Measurements from ENCODE around the gene SPACA7. TPM values are rescaled to one million over a fixed set of nuclear protein-coding genes. Genes with fewer than 3 reads are reported as not detected.
"Not testable (repeated sequence)": the region's sequence is repeated elsewhere in the genome, so short reads cannot be mapped to it uniquely, and the experiment has no call there.

SPACA7 gene
- total RNA-seq, 2 experiments from 2014 or later, result not detected

DNA sequence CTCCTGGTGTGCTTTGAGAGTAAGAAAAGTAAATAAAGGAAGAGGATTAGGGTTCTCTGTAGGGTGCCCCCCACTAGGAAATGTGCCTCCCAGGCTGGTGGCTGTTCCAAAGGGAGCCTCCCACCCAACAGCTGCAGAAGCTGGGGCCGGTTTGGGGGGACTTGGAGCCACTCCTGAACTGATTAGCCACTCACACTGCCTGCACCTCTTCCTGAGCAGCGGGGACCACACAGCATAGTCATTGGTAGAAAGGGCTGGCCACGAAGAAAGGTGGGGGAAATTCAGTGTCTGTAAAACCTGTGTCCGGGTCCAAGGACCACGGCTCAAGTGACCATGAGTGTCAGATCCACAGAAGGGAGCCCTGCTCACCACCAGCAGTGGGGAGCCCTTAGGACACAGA is 55.6 kb downstream of the SPACA7 start:
- intact Hi-C loops (cut with DNase I, micrococcal nuclease), result no loop called here
- no peaks in the 10 kb centered on the region for H3K36me3 ChIP-seq (ENCODE audit: insufficient read depth, low read length)
- peaks cover 2 to 40% of the 10 kb centered on the region in 2 experiments for H3K9me3 ChIP-seq (ENCODE audit: control insufficient read depth in 1 of 2, insufficient read depth in 1 of 2, low read length in 2 of 2)
- no peaks in the 10 kb centered on the region for H3K27me3 ChIP-seq (ENCODE audit: control insufficient read depth in 1 of 2, insufficient read depth in 2 of 2, low read length in 2 of 2)
- H3K9me3 Mint-ChIP-seq, result peaks cover 8% of the 10 kb centered on the region
- H3K4me3 Mint-ChIP-seq, result no peak overlapping the region
- ChIA-PET CTCF (no interaction called here), POLR2A (no interaction called here)
- peaks cover 10% of the 10 kb centered on the region for H3K27me3 Mint-ChIP-seq
- no peak overlapping the region for H3K27ac ChIP-seq (ENCODE audit: low read depth in 1 of 2, low read length in 2 of 2)
- ATAC-seq (ENCODE audit: poor library complexity) (no peak), DNase-seq (no peak)
- H3K4me3 ChIP-seq (ENCODE audit: low read length), result no peak overlapping the region
- no peaks in the 10 kb centered on the region for H3K36me3 Mint-ChIP-seq (ENCODE audit: low read depth)
- H3K27ac Mint-ChIP-seq, result no peak overlapping the region
- H3K4me1 ChIP-seq (ENCODE audit: insufficient read depth, low read length), result no peaks in the 10 kb centered on the region
- TF ChIP-seq, protein P1, sequence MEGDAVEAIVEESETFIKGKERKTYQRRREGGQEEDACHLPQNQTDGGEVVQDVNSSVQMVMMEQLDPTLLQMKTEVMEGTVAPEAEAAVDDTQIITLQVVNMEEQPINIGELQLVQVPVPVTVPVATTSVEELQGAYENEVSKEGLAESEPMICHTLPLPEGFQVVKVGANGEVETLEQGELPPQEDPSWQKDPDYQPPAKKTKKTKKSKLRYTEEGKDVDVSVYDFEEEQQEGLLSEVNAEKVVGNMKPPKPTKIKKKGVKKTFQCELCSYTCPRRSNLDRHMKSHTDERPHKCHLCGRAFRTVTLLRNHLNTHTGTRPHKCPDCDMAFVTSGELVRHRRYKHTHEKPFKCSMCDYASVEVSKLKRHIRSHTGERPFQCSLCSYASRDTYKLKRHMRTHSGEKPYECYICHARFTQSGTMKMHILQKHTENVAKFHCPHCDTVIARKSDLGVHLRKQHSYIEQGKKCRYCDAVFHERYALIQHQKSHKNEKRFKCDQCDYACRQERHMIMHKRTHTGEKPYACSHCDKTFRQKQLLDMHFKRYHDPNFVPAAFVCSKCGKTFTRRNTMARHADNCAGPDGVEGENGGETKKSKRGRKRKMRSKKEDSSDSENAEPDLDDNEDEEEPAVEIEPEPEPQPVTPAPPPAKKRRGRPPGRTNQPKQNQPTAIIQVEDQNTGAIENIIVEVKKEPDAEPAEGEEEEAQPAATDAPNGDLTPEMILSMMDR (IDR thresholded peaks at IDR 0.05), result no peak
- no peaks in the 10 kb centered on the region for H3K4me1 Mint-ChIP-seq (ENCODE audit: low read depth)

DNA sequence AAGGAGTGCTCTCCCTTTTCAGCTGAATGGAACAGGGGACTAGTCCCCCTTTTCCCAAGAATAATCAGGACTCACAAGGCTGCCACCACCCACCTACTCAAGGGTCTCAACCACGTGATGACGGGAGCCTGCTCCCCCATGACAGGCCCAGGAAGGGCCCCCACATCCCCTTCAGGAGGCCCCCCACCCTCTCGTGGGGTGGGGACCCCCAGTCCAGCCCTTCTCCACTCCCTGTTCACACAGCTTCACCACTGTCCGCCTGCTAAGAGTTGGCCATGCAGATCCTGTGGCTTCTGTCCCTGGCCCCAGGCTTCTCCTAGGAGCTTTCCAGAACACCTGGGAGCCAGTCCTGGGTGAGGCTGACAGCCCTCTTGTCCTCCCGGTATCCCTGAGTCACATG is 56.6 kb downstream of the SPACA7 start:
- H3K36me3 ChIP-seq (ENCODE audit: insufficient read depth, low read length); H3K4me3 ChIP-seq (ENCODE audit: low read length); H3K4me1 ChIP-seq (ENCODE audit: insufficient read depth, low read length); H3K27me3 Mint-ChIP-seq; H3K27ac Mint-ChIP-seq; DNase-seq; intact Hi-C loops (cut with DNase I, micrococcal nuclease); H3K27me3 ChIP-seq (ENCODE audit: control insufficient read depth in 1 of 2, insufficient read depth in 2 of 2, low read length in 2 of 2); POLR2A ChIA-PET; CTCF ChIA-PET; H3K4me3 Mint-ChIP-seq; H3K27ac ChIP-seq (ENCODE audit: low read depth in 1 of 2, low read length in 2 of 2); H3K4me1 Mint-ChIP-seq (ENCODE audit: low read depth); H3K36me3 Mint-ChIP-seq (ENCODE audit: low read depth); ATAC-seq (ENCODE audit: poor library complexity); H3K9me3 Mint-ChIP-seq: not testable (repeated sequence)
- peaks cover 4 to 40% of the 10 kb centered on the region in 2 experiments for H3K9me3 ChIP-seq (ENCODE audit: control insufficient read depth in 1 of 2, insufficient read depth in 1 of 2, low read length in 2 of 2)

DNA sequence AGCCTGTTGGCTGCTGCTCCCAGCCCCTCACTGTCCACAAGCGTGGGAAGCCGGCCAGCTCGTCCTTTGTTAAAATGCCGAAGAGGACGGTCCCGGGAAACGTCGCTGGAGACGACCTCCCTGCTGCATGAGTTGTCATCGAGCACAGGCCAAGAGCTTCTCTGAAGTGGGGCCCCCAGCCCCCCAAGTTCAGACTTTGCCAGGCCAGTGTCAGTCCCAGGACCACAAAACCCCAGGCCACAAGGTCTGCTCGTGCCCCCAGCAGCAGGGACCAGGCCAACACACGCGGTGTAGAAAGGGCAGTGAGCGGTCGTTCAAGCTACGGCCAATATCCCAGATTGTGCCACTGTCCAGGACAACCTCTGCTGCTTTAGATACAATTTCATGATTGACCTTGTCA is 57.4 kb downstream of the SPACA7 start:
- H3K27ac Mint-ChIP-seq; H3K4me3 Mint-ChIP-seq; ATAC-seq (ENCODE audit: poor library complexity); intact Hi-C loops (cut with DNase I, micrococcal nuclease); H3K4me1 Mint-ChIP-seq (ENCODE audit: low read depth); H3K36me3 Mint-ChIP-seq (ENCODE audit: low read depth); H3K27ac ChIP-seq (ENCODE audit: low read depth in 1 of 2, low read length in 2 of 2); H3K4me3 ChIP-seq (ENCODE audit: low read length); H3K27me3 Mint-ChIP-seq; DNase-seq; CTCF ChIA-PET; H3K27me3 ChIP-seq (ENCODE audit: control insufficient read depth in 1 of 2, insufficient read depth in 2 of 2, low read length in 2 of 2); POLR2A ChIA-PET; H3K36me3 ChIP-seq (ENCODE audit: insufficient read depth, low read length); H3K9me3 Mint-ChIP-seq; H3K4me1 ChIP-seq (ENCODE audit: insufficient read depth, low read length): not testable (repeated sequence)
- peaks cover 10 to 35% of the 10 kb centered on the region in 2 experiments for H3K9me3 ChIP-seq (ENCODE audit: control insufficient read depth in 1 of 2, insufficient read depth in 1 of 2, low read length in 2 of 2)

DNA sequence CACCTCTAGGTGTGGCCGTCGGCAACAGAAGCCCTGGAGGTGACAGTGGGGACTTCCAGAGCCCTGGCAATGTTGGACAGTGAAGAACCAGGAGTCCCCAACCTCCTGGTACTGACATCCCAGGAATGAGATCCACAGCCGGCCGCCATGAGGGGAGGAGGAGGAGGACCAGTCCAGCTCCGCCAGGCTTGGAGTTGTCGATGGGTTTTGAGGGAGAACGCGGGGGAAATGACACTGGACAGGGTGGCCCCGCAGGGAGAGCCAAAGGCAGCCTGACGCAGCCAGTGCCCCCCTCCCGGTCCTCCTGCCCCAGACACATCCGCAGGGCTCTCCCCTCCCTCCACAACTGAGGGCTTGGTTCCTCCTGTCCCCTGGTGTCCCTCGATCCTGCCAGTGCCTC is 57.9 kb downstream of the SPACA7 start:
- H3K27me3 Mint-ChIP-seq, result peaks cover 5% of the 10 kb centered on the region
- no peaks in the 10 kb centered on the region for H3K4me1 Mint-ChIP-seq (ENCODE audit: low read depth)
- H3K4me1 ChIP-seq (ENCODE audit: insufficient read depth, low read length), result no peaks in the 10 kb centered on the region
- no peak for DNase-seq
- POLR2A ChIA-PET, result no interaction called here
- intact Hi-C loops (cut with DNase I, micrococcal nuclease), result no loop called here
- no peak overlapping the region for H3K27ac Mint-ChIP-seq
- peaks cover 4% of the 10 kb centered on the region for H3K9me3 Mint-ChIP-seq
- no peak overlapping the region for H3K4me3 Mint-ChIP-seq
- no peaks in the 10 kb centered on the region for H3K36me3 ChIP-seq (ENCODE audit: insufficient read depth, low read length)
- H3K9me3 ChIP-seq (ENCODE audit: control insufficient read depth in 1 of 2, insufficient read depth in 1 of 2, low read length in 2 of 2), result peaks cover 10 to 33% of the 10 kb centered on the region in 2 experiments
- TF ChIP-seq, protein P1 (IDR thresholded peaks at IDR 0.05), result no peak
- H3K36me3 Mint-ChIP-seq (ENCODE audit: low read depth), result no peaks in the 10 kb centered on the region
- no peaks in the 10 kb centered on the region for H3K27me3 ChIP-seq (ENCODE audit: control insufficient read depth in 1 of 2, insufficient read depth in 2 of 2, low read length in 2 of 2)
- no peak overlapping the region for H3K27ac ChIP-seq (ENCODE audit: low read depth in 1 of 2, low read length in 2 of 2)
- CTCF ChIA-PET, result no interaction called here
- no peak for ATAC-seq (ENCODE audit: poor library complexity)
- no peak overlapping the region for H3K4me3 ChIP-seq (ENCODE audit: low read length)
